K562 (cell line): ENCODE measurements around the gene STUM. TPM values are rescaled to one million over a fixed set of nuclear protein-coding genes. Genes with fewer than 3 reads are reported as not detected.

Experiments
- ATAC-seq: fragments of 200-7000 bp; cut with Tn5 transposase; 3 replicates; pipeline ENCODE4 v1.9.1; 2020; ENCODE audit warnings: moderate library complexity
- BruUV-seq: library from RNA; stranded (reverse); fragments of 400-500 nt; replicated peaks from 2 replicates; lab custom pipeline; 2021; lab: Mats Ljungman, UMichigan
- CTCF ChIA-PET: fragments of 300-600 bp; formaldehyde crosslinking; extraction: SDS; loops from one replicate; lab custom pipeline; 2021; ENCODE audit warnings: low intra/inter-chr PET ratio; lab: Yijun Ruan, JAX
- POLR2A ChIA-PET: fragments of 300-600, 350-650 bp; sonication (Branson Sonifier 250); formaldehyde crosslinking; extraction: SDS; loops from one replicate; lab custom pipeline; 2021; ENCODE audit warnings: antibody characterized with exemption, inconsistent platforms; lab: Yijun Ruan, JAX
- DNase-seq, 4 experiments: peaks; one replicate each; pipeline versions ENCODE4 v3.0.0 to v3.0.0-alpha.2; 2011 to 2018; ENCODE audit warnings: low spot score in 3 of 4, mixed read lengths in 3 of 4; ENCODE audit errors: extremely low read depth in 1 of 4
- FAIRE-seq: peaks from 2 replicates; lab custom pipeline; 2011; peaks lifted over from hg19 to GRCh38; lab: Jason Lieb, UNC
- H2AFZ ChIP-seq: 2 replicates; pipeline ENCODE4 v1.6.0; 2011; ENCODE audit warnings: low read depth, low read length, control low read depth, inconsistent platforms
- H3K27ac ChIP-seq: fragments of 200-600 bp; 3 replicates; pipeline ENCODE4 v1.8.0; 2011; ENCODE audit warnings: low read depth, mild to moderate bottlenecking, control low read depth, inconsistent platforms, low read length, moderate library complexity, mixed read lengths; ENCODE audit errors: extremely low read depth
- H3K27me3 ChIP-seq, 2 experiments: fragments of 300-600 bp in 1 of 2; 2 replicates in 1 of 2; 3 replicates in 1 of 2; pipeline versions ENCODE4 v1.6.0 to v1.8.0; 2011; ENCODE audit warnings: inconsistent platforms in 2 of 2, low read length in 2 of 2, mild to moderate bottlenecking in 1 of 2, mixed read lengths in 1 of 2, moderate library complexity in 1 of 2; ENCODE audit not compliant: control insufficient read depth in 2 of 2, insufficient read depth in 2 of 2
- H3K36me3 ChIP-seq: fragments of 300-600 bp; 3 replicates; pipeline ENCODE4 v1.8.0; 2011; ENCODE audit warnings: mild to moderate bottlenecking, low read length, inconsistent platforms; ENCODE audit not compliant: control insufficient read depth, insufficient read depth
- H3K4me1 ChIP-seq, 2 experiments: fragments of 200-600 bp in 1 of 2; replicated peaks in 1 of 2; 2 replicates in 1 of 2; 3 replicates in 1 of 2; pipeline versions ENCODE4 v1.5.1 to v1.8.0; 2011; ENCODE audit warnings: inconsistent platforms in 2 of 2, low read length in 2 of 2, mild to moderate bottlenecking in 1 of 2, mixed read lengths in 1 of 2, moderate library complexity in 1 of 2; ENCODE audit not compliant: control insufficient read depth in 2 of 2, insufficient read depth in 2 of 2
- H3K4me2 ChIP-seq: 2 replicates; pipeline ENCODE4 v1.6.1; 2011; ENCODE audit warnings: low read length, control low read depth, inconsistent platforms, mixed read lengths; ENCODE audit not compliant: insufficient read depth
- H3K4me3 ChIP-seq: fragments of 200-600 bp; sonication (generic), shearing (Covaris generic); 2 replicates; pipeline ENCODE4 v1.5.1; 2016; ENCODE audit warnings: control low read depth, inconsistent platforms
- H3K79me2 ChIP-seq: fragments of 200-600 bp; 3 replicates; pipeline ENCODE4 v1.8.0; 2011; ENCODE audit warnings: low read length, inconsistent platforms; ENCODE audit not compliant: control insufficient read depth, insufficient read depth
- H3K9ac ChIP-seq, 2 experiments: 2 replicates each; pipeline versions ENCODE4 v1.6.0 to v1.6.1; 2011; ENCODE audit warnings: low read depth in 2 of 2, low read length in 2 of 2, control low read depth in 1 of 2, inconsistent platforms in 1 of 2, mild to moderate bottlenecking in 1 of 2, mixed read lengths in 1 of 2; ENCODE audit not compliant: insufficient read depth in 1 of 2
- H3K9me1 ChIP-seq: one replicate; pipeline ENCODE4 v1.6.0; 2011; ENCODE audit warnings: inconsistent platforms, mild to moderate bottlenecking, low read length, moderate library complexity; ENCODE audit not compliant: control insufficient read depth, insufficient read depth
- H3K9me3 ChIP-seq: replicated peaks from 2 replicates; pipeline ENCODE4 v1.5.1; 2011; ENCODE audit warnings: low read depth, low read length, inconsistent platforms; ENCODE audit not compliant: control insufficient read depth, insufficient read depth
- H4K20me1 ChIP-seq: replicated peaks from 2 replicates; pipeline ENCODE4 v1.6.1; 2011; ENCODE audit warnings: low read length, inconsistent platforms, mixed read lengths; ENCODE audit not compliant: control insufficient read depth, insufficient read depth
- ATF1 ChIP-seq, 2 experiments: fragments of 450-650 bp in 1 of 2; IDR thresholded peaks; 2 replicates each; pipeline ENCODE4 v1.6.1; 2016; ENCODE audit warnings: missing compliant biosample characterization in 1 of 2, missing genetic modification characterization in 1 of 2
- CBX1 ChIP-seq: sonication (generic); IDR thresholded peaks from 2 replicates; pipeline ENCODE4 v1.6.1; 2016; ENCODE audit warnings: antibody characterized with exemption, low read depth, mild to moderate bottlenecking
- CEBPG ChIP-seq, 3 experiments: fragments of 200-800 bp in 1 of 3; sonication (Bioruptor generic) in 1 of 3; sonication (generic) in 1 of 3; formaldehyde crosslinking in 1 of 3; IDR thresholded peaks in 2 of 3; conservative IDR thresholded peaks in 1 of 3; 2 replicates each; pipeline versions ENCODE4 v1.6.1 to v1.8.0; 2016 to 2022; ENCODE audit warnings: missing compliant biosample characterization in 2 of 3, missing genetic modification characterization in 2 of 3, mild to moderate bottlenecking in 1 of 3, missing genetic modification reagents in 1 of 3
- E2F6 ChIP-seq, 2 experiments: IDR thresholded peaks; 2 replicates each; pipeline ENCODE4 v1.6.1; 2011; ENCODE audit warnings: borderline replicate concordance in 1 of 2, control low read depth in 1 of 2, low read depth in 1 of 2, low read length in 1 of 2, mild to moderate bottlenecking in 1 of 2, mixed read lengths in 1 of 2, moderate library complexity in 1 of 2; ENCODE audit not compliant: insufficient read depth in 1 of 2, insufficient read length in 1 of 2, poor library complexity in 1 of 2, severe bottlenecking in 1 of 2; ENCODE audit errors: extremely low read depth in 1 of 2
- FOXK1 ChIP-seq: sonication (generic); formaldehyde crosslinking; IDR thresholded peaks from 2 replicates; pipeline ENCODE4 v1.8.0; 2022; ENCODE audit warnings: missing genetic modification reagents, mild to moderate bottlenecking, borderline replicate concordance
- GABPB2 ChIP-seq: fragments of 250-450 bp; sonication (Bioruptor Pico); conservative IDR thresholded peaks from 2 replicates; pipeline ENCODE4 v1.5.1; 2021; ENCODE audit warnings: mild to moderate bottlenecking
- HSF4 ChIP-seq: fragments of 250-450 bp; sonication (Bioruptor Pico); IDR thresholded peaks from 2 replicates; pipeline ENCODE4 v2.1.2; 2022; ENCODE audit warnings: mild to moderate bottlenecking, moderate library complexity, borderline replicate concordance
- MITF ChIP-seq: IDR thresholded peaks from 2 replicates; pipeline ENCODE4 v1.6.1; 2014; ENCODE audit warnings: antibody characterized with exemption
- POLR2G ChIP-seq: fragments of 200-400 bp; formaldehyde crosslinking; IDR thresholded peaks from 2 replicates; pipeline ENCODE4 v1.6.1; 2017; ENCODE audit warnings: low read depth, mild to moderate bottlenecking, antibody characterized with exemption, low read length, moderate library complexity
- RCOR1 ChIP-seq, 2 experiments: IDR thresholded peaks; 2 replicates each; pipeline ENCODE4 v1.6.1; 2012; ENCODE audit warnings: low read depth in 2 of 2, low read length in 2 of 2, borderline replicate concordance in 1 of 2, improper control_type of control experiment in 1 of 2
- RHOXF2B ChIP-seq: fragments of 250-450 bp; sonication (Bioruptor Pico); conservative IDR thresholded peaks from 2 replicates; pipeline ENCODE4 v1.5.1; 2021
- ZBTB9 ChIP-seq: fragments of 450-650 bp; formaldehyde crosslinking; IDR thresholded peaks from 2 replicates; pipeline ENCODE4 v1.4.0; 2020; ENCODE audit warnings: mild to moderate bottlenecking, moderate library complexity
- ZNF354B ChIP-seq: fragments of 250-450 bp; sonication (Bioruptor Pico); IDR thresholded peaks from 2 replicates; pipeline ENCODE4 v1.4.0; 2020
- ZNF395 ChIP-seq: fragments of 200-800 bp; sonication (Bioruptor generic); IDR thresholded peaks from 2 replicates; pipeline ENCODE4 v1.6.1; 2017; ENCODE audit warnings: missing genetic modification characterization, missing compliant biosample characterization
- WGBS: fragments of 100-300 bp; shearing (Covaris generic); methylation state at CpG from one replicate; pipeline ENCODE4 v1.1.6; 2016; ENCODE audit warnings: low coverage, mixed read lengths; ENCODE audit not compliant: insufficient coverage; ENCODE audit errors: missing lambda C conversion rate; 5-methylcytosine and 5-hydroxymethylcytosine counted together
- in situ Hi-C: fragments of 300-500 bp; cut with MboI; formaldehyde crosslinking; loops from 4 replicates; pipeline ENCODE4 v1.15.0; 2018; ENCODE audit warnings: inconsistent platforms, mixed read lengths
- intact Hi-C: fragments of 100-400 bp; cut with micrococcal nuclease; formaldehyde crosslinking; loops from 2 replicates; pipeline ENCODE4 v1.14.2; 2022
- polyA plus RNA-seq, 8 experiments: library from polyadenylated mRNA; depleted of rRNA in 4 of 8; stranded (reverse) in 5 of 8; unstranded in 3 of 8; fragments of >200 nt; fragmentation: Nextera tagmentation in 2 of 8; fragmentation: Illumina TruSeq in 1 of 8; extraction: Ambion mirVana in 2 of 8; extraction: Trizol in 1 of 8; gene quantifications; 2 replicates each; pipeline versions ENCODE4 v1.2.1 to v1.2.3, GENCODE V29; 2011 to 2014; ENCODE audit warnings: inconsistent platforms in 1 of 8, missing spikeins in 1 of 8
- total RNA-seq, 7 experiments: library from RNA; depleted of rRNA in 6 of 7; stranded (reverse); fragments of >200 nt in 6 of 7; fragmentation: Illumina TruSeq in 2 of 7; extraction: Trizol in 2 of 7; gene quantifications; 2 replicates each; pipeline versions ENCODE4 v1.2.1 to v1.2.3, GENCODE V29; 2011 to 2021; ENCODE audit warnings: low replicate concordance in 1 of 7

The STUM gene
- total and polyA plus RNA-seq, 9 of the 15 experiments (the other 6 are each of a cell fraction or from before 2014, with no cell fraction given): not detected

- ChIA-PET CTCF (no interaction called here), POLR2A (interaction anchor here (0.7 kb wide), 1 partner anchor 11 kb away, joined by 3 read pairs; no protein-coding TSS in a partner anchor)
- Histone ChIP-seq H3K36me3 (no peaks in the 10 kb centered on the region), H2AFZ (no peak overlapping the region), H3K9ac (peak overlapping the region in 1 of 2 experiments; percentile 30; a peak in 1 of 4 replicates), H3K4me1 (peaks cover 3 to 7% of the 10 kb centered on the region in 2 experiments; a peak in 4 of 5 replicates), H3K4me2 (no peak overlapping the region), H3K27ac (no peak overlapping the region), H3K79me2 (no peaks in the 10 kb centered on the region), H4K20me1 (no peaks in the 10 kb centered on the region), H3K9me1 (no peaks in the 10 kb centered on the region), H3K27me3 (peaks cover 24 to 56% of the 10 kb centered on the region in 2 experiments; a peak in 4 of 5 replicates), H3K9me3 (no peaks in the 10 kb centered on the region), H3K4me3 (no peak overlapping the region)
- no peak; the same call in 2 of the 3 replicates for ATAC-seq
- FAIRE-seq: no peak
- in situ Hi-C loops (no loop called here), intact Hi-C loops (no loop called here)
- BruUV-seq: no TSS peak
- WGBS: 17% methylated on average over 21 of the region's 21 CpGs
- no peak for DNase-seq
- TF ChIP-seq E2F6 (IDR thresholded peaks at IDR 0.05; ENCODE audit: borderline replicate concordance in 1 of 2, extremely low read depth in 1 of 2, insufficient read depth in 1 of 2, insufficient read length in 1 of 2, low read depth in 1 of 2, low read length in 1 of 2, poor library complexity in 1 of 2, severe bottlenecking in 1 of 2): no peak
- no peak for TF ChIP-seq HSF4 (CRISPR knock-in tag)
- no peak for TF ChIP-seq GABPB2 (CRISPR knock-in tag)
- no peak for TF ChIP-seq FOXK1 (CRISPR knock-in tag)
- no peak for TF ChIP-seq CEBPG (CRISPR knock-in tag; IDR thresholded peaks at IDR 0.05)
- TF ChIP-seq CEBPG (tag; conservative IDR thresholded peaks at IDR 0.05 in 1 of 2, IDR thresholded peaks at IDR 0.05 in 1 of 2): no peak
- no peak for TF ChIP-seq ZNF354B (CRISPR knock-in tag)
- TF ChIP-seq MITF: no peak
- no peak for TF ChIP-seq ATF1 (CRISPR knock-in tag; IDR thresholded peaks at IDR 0.05)
- TF ChIP-seq ATF1 (tag; IDR thresholded peaks at IDR 0.05): no peak
- TF ChIP-seq CBX1: no peak
- no peak for TF ChIP-seq RHOXF2B
- TF ChIP-seq ZBTB9 (CRISPR knock-in tag): no peak
- no peak for TF ChIP-seq ZNF395 (CRISPR knock-in tag)
- TF ChIP-seq RCOR1 (IDR thresholded peaks at IDR 0.05; ENCODE audit: borderline replicate concordance in 1 of 2, low read depth in 2 of 2, low read length in 2 of 2): no peak
- TF ChIP-seq POLR2G: no peak
These were observed 26.2 kb downstream of the STUM start for GRCh38 chr1:226574591-226575435.
